Measurements from ENCODE around the gene MAG. TPM values are rescaled to one million over a fixed set of nuclear protein-coding genes. Genes with fewer than 3 reads are reported as not detected.

The MAG gene
- total and polyA plus RNA-seq, 7 donors, result 0.06 to 6.1 TPM; not detected in 5

GRCh38 chr19:35310811-35311465 is 19.0 kb downstream of the MAG start:
- no peaks in the 10 kb centered on the region for H3K9me3 ChIP-seq
- intact Hi-C loops (cut with DNase I), result no loop called here
- no peaks in the 10 kb centered on the region for H3K4me1 ChIP-seq
- H3K4me3 ChIP-seq, result no peak overlapping the region
- no peaks in the 10 kb centered on the region for H3K36me3 ChIP-seq
- whole genome bisulfite sequencing, 2 donors, result 88 to 95% methylated on average over 10 of the region's 10 CpGs
- H3K27me3 ChIP-seq, result peaks cover 0 to 36% (median 0%) of the 10 kb centered on the region in 3 donors
- TF ChIP-seq POLR2AphosphoS5 (IDR thresholded peaks at IDR 0.05), result no peak
- no peak for TF ChIP-seq EP300 (IDR thresholded peaks at IDR 0.05)
- TF ChIP-seq, protein P1, sequence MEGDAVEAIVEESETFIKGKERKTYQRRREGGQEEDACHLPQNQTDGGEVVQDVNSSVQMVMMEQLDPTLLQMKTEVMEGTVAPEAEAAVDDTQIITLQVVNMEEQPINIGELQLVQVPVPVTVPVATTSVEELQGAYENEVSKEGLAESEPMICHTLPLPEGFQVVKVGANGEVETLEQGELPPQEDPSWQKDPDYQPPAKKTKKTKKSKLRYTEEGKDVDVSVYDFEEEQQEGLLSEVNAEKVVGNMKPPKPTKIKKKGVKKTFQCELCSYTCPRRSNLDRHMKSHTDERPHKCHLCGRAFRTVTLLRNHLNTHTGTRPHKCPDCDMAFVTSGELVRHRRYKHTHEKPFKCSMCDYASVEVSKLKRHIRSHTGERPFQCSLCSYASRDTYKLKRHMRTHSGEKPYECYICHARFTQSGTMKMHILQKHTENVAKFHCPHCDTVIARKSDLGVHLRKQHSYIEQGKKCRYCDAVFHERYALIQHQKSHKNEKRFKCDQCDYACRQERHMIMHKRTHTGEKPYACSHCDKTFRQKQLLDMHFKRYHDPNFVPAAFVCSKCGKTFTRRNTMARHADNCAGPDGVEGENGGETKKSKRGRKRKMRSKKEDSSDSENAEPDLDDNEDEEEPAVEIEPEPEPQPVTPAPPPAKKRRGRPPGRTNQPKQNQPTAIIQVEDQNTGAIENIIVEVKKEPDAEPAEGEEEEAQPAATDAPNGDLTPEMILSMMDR (IDR thresholded peaks at IDR 0.05), result no peak
- TF ChIP-seq POLR2A (IDR thresholded peaks at IDR 0.05), result no peak
- H3K27ac ChIP-seq, result no peak overlapping the region
- no peak for DNase-seq

DNA sequence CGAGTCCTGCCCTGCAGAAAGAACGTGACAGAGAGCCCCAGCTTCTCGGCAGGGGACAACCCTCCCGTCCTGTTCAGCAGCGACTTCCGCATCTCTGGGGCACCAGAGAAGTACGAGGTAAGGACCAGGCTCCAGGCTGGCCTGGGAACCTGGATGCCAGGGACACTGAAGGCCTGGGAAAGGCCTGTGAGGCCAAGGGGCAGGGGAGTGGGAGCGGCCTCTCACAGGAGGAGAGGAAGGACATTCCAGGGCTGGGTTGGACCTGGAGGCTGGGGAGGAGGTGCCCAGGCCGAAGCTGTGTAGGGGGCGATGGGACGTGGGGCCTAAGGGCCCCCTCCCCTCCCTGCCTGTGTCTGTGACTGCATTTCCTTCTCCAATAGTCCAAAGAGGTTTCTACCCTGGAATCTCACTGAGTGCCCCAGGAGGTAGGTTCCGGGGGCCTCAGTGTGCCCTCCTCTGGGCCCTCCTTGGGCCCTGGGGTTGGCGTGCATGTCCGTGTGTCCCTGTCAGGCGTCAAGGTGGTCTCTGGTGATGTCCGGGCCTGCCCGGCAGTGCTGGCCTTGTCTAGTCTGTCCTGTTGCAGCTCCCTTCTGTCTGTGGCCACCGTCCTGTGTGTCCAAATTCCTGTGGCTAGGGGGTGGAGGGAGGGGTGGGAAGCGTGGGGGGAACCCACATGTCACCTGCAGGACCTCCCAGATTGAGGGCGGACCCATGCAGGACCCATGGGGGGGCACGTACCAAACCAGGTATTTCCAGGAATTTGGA is 20.1 kb downstream of the MAG start:
- no peak overlapping the region for H3K27ac ChIP-seq
- H3K36me3 ChIP-seq, result no peaks in the 10 kb centered on the region
- TF ChIP-seq, protein P1 (IDR thresholded peaks at IDR 0.05), result no peak
- TF ChIP-seq EP300 (IDR thresholded peaks at IDR 0.05) (no peak), POLR2AphosphoS5 (IDR thresholded peaks at IDR 0.05) (no peak), POLR2A (IDR thresholded peaks at IDR 0.05) (no peak)
- no peak overlapping the region for H3K4me3 ChIP-seq
- WGBS, 2 donors, result 86% methylated on average over 21 of the region's 21 CpGs
- H3K27me3 ChIP-seq, result peaks cover 0 to 36% (median 0%) of the 10 kb centered on the region in 3 donors
- intact Hi-C loops (cut with DNase I), result no loop called here
- H3K4me1 ChIP-seq, result no peaks in the 10 kb centered on the region
- no peak for DNase-seq
- H3K9me3 ChIP-seq, result no peaks in the 10 kb centered on the region

- intact Hi-C loops (cut with DNase I), result no loop called here
- TF ChIP-seq, protein P1 (IDR thresholded peaks at IDR 0.05), result no peak
- no peak for TF ChIP-seq POLR2AphosphoS5 (IDR thresholded peaks at IDR 0.05)
- no peak for TF ChIP-seq EP300 (IDR thresholded peaks at IDR 0.05)
- TF ChIP-seq POLR2A (IDR thresholded peaks at IDR 0.05), result no peak
- Histone ChIP-seq H3K27me3 (peaks cover 0 to 32% (median 0%) of the 10 kb centered on the region in 3 donors), H3K4me1 (no peaks in the 10 kb centered on the region), H3K36me3 (no peaks in the 10 kb centered on the region), H3K9me3 (no peaks in the 10 kb centered on the region), H3K4me3 (no peak overlapping the region), H3K27ac (no peak overlapping the region)
- DNase-seq, result no peak
- 15 to 40% methylated on average over 7 of the region's 7 CpGs for WGBS, 2 donors
Measured at GRCh38 chr19:35313587-35313986, 21.6 kb downstream of the MAG start.

- Histone ChIP-seq H3K36me3 (no peaks in the 10 kb centered on the region), H3K9me3 (no peaks in the 10 kb centered on the region), H3K4me1 (no peaks in the 10 kb centered on the region), H3K4me3 (no peak overlapping the region), H3K27ac (no peak overlapping the region), H3K27me3 (peaks cover 0 to 30% (median 0%) of the 10 kb centered on the region in 3 donors)
- intact Hi-C loops (cut with DNase I), result no loop called here
- TF ChIP-seq, protein P1 (IDR thresholded peaks at IDR 0.05), result no peak
- TF ChIP-seq POLR2AphosphoS5 (IDR thresholded peaks at IDR 0.05) (no peak), POLR2A (IDR thresholded peaks at IDR 0.05) (no peak), EP300 (IDR thresholded peaks at IDR 0.05) (no peak)
- no peak for DNase-seq
- WGBS, 2 donors, result 80 to 89% methylated on average over 8 of the region's 8 CpGs
Measured at GRCh38 chr19:35314031-35314430, 22.1 kb downstream of the MAG start.

All from sigmoid colon (tissue), 7 donors.